ENCODE results near the gene NPAS1.
"Not testable (repeated sequence)": the region's sequence is repeated elsewhere in the genome, so short reads cannot be mapped to it uniquely, and the experiment has no call there.

The NPAS1 gene

GRCh38 chr19:47074621-47075020 lies 55.0 kb downstream of the NPAS1 start:
- H3K27me3 ChIP-seq (ENCODE audit: insufficient read depth, low read depth): no peaks in the 10 kb centered on the region
- H4K20me1 ChIP-seq (ENCODE audit: insufficient read depth): no peaks in the 10 kb centered on the region
- H3K36me3 ChIP-seq (ENCODE audit: insufficient read depth): peaks cover 4% of the 10 kb centered on the region; the same call in 1 of the 2 replicates
- no peak overlapping the region for H3K4me2 ChIP-seq
- no peaks in the 10 kb centered on the region for H3K79me2 ChIP-seq (ENCODE audit: insufficient read depth, low read depth)
- no peak overlapping the region for H2AFZ ChIP-seq (ENCODE audit: low read depth)
- H3K9ac ChIP-seq: no peak overlapping the region
- H3K27ac ChIP-seq: no peak overlapping the region
- no peak overlapping the region for H3K4me3 ChIP-seq (IDR thresholded peaks at IDR 0.05; ENCODE audit: insufficient read depth, low read depth, low read length)
- no peaks in the 10 kb centered on the region for H3K4me1 ChIP-seq (ENCODE audit: low read depth, poor library complexity, severe bottlenecking)
- TF ChIP-seq CTCF (conservative IDR thresholded peaks at IDR 0.05; ENCODE audit: low read depth, low read length): no peak

- Histone ChIP-seq H4K20me1 (ENCODE audit: insufficient read depth) (no peaks in the 10 kb centered on the region), H3K4me3 (IDR thresholded peaks at IDR 0.05; ENCODE audit: insufficient read depth, low read depth, low read length) (no peak overlapping the region), H3K79me2 (ENCODE audit: insufficient read depth, low read depth) (no peaks in the 10 kb centered on the region), H3K27ac (no peak overlapping the region), H3K9ac (no peak overlapping the region), H3K27me3 (ENCODE audit: insufficient read depth, low read depth) (no peaks in the 10 kb centered on the region), H3K4me1 (ENCODE audit: low read depth, poor library complexity, severe bottlenecking) (no peaks in the 10 kb centered on the region), H3K4me2 (no peak overlapping the region), H3K36me3 (ENCODE audit: insufficient read depth) (peaks cover 7% of the 10 kb centered on the region; the same call in 1 of the 2 replicates), H2AFZ (ENCODE audit: low read depth) (no peak overlapping the region)
- TF ChIP-seq CTCF (conservative IDR thresholded peaks at IDR 0.05; ENCODE audit: low read depth, low read length): no peak
Measured at GRCh38 chr19:47075179-47075810, 55.7 kb downstream of the NPAS1 start.

- TF ChIP-seq CTCF (conservative IDR thresholded peaks at IDR 0.05; ENCODE audit: low read depth, low read length): no peak
- no peak overlapping the region for H3K4me3 ChIP-seq (IDR thresholded peaks at IDR 0.05; ENCODE audit: insufficient read depth, low read depth, low read length)
- H3K27me3 ChIP-seq (ENCODE audit: insufficient read depth, low read depth): no peaks in the 10 kb centered on the region
- H3K4me1 ChIP-seq (ENCODE audit: low read depth, poor library complexity, severe bottlenecking): no peaks in the 10 kb centered on the region
- no peak overlapping the region for H2AFZ ChIP-seq (ENCODE audit: low read depth)
- H3K4me2 ChIP-seq: no peak overlapping the region
- no peak overlapping the region for H3K9ac ChIP-seq
- H3K36me3 ChIP-seq (ENCODE audit: insufficient read depth): peaks cover 7% of the 10 kb centered on the region; the same call in 1 of the 2 replicates
- no peaks in the 10 kb centered on the region for H4K20me1 ChIP-seq (ENCODE audit: insufficient read depth)
- H3K27ac ChIP-seq: no peak overlapping the region
- no peaks in the 10 kb centered on the region for H3K79me2 ChIP-seq (ENCODE audit: insufficient read depth, low read depth)
Measured at GRCh38 chr19:47075941-47076340, 56.3 kb downstream of the NPAS1 start.

- not testable (repeated sequence) for H3K79me2 ChIP-seq (ENCODE audit: insufficient read depth, low read depth); H3K4me2 ChIP-seq; H4K20me1 ChIP-seq (ENCODE audit: insufficient read depth); H2AFZ ChIP-seq (ENCODE audit: low read depth); H3K4me3 ChIP-seq (IDR thresholded peaks at IDR 0.05; ENCODE audit: insufficient read depth, low read depth, low read length); H3K9ac ChIP-seq; H3K27ac ChIP-seq; H3K4me1 ChIP-seq (ENCODE audit: low read depth, poor library complexity, severe bottlenecking); H3K27me3 ChIP-seq (ENCODE audit: insufficient read depth, low read depth)
- H3K36me3 ChIP-seq (ENCODE audit: insufficient read depth): peaks cover 10% of the 10 kb centered on the region; the same call in 1 of the 2 replicates
Measured at GRCh38 chr19:47078351-47078750, 58.7 kb downstream of the NPAS1 start.

GRCh38 chr19:47081095-47081494 lies 61.5 kb downstream of the NPAS1 start:
- H3K27ac ChIP-seq: no peak overlapping the region
- peaks cover 18% of the 10 kb centered on the region; the same call in 1 of the 2 replicates for H3K36me3 ChIP-seq (ENCODE audit: insufficient read depth)
- no peak overlapping the region for H3K9ac ChIP-seq
- H3K4me1 ChIP-seq (ENCODE audit: low read depth, poor library complexity, severe bottlenecking): no peaks in the 10 kb centered on the region
- H3K4me3 ChIP-seq (IDR thresholded peaks at IDR 0.05; ENCODE audit: insufficient read depth, low read depth, low read length): no peak overlapping the region
- H4K20me1 ChIP-seq (ENCODE audit: insufficient read depth): no peaks in the 10 kb centered on the region
- no peaks in the 10 kb centered on the region for H3K27me3 ChIP-seq (ENCODE audit: insufficient read depth, low read depth)
- no peak overlapping the region for H2AFZ ChIP-seq (ENCODE audit: low read depth)
- H3K79me2 ChIP-seq (ENCODE audit: insufficient read depth, low read depth): no peaks in the 10 kb centered on the region
- TF ChIP-seq CTCF (conservative IDR thresholded peaks at IDR 0.05; ENCODE audit: low read depth, low read length): no peak
- H3K4me2 ChIP-seq: no peak overlapping the region

Measured in KMS-11 (cell line).